ENCODE data around the gene C5orf34.

DNA sequence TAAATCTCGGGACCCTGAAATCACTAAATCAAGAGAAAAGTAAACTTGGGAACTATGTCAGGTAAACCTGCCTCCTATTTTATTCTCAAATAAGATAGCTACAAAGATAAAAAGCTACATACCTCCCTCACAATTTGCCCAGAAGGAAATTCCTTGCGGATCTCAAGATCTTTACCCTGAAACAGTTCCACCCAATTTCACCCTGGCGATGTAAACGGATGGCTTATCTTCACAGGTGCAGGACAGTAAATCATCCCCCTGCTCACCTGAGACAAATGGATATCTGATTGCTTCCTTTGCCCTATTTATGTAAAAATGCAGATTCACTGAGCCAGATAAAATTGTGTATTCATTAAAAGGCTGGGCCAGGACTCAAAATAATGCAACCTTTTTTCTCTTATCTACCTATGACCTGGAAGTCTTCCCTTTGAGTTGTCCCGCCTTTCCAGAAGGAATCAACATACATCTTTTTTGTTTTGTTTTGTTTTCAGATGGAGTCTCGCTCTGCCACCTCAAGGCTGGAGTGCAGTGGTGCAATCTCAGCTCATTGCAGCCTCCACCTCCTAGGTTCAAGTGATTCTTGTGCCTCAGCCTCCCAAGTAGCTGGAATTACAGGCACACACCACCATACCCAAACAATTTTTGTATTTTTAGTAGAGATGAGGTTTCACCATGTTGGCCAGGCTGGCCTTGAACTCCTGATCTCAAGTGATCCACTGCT is 45.1 kb downstream of the C5orf34 start:
- TF ChIP-seq, protein P1, sequence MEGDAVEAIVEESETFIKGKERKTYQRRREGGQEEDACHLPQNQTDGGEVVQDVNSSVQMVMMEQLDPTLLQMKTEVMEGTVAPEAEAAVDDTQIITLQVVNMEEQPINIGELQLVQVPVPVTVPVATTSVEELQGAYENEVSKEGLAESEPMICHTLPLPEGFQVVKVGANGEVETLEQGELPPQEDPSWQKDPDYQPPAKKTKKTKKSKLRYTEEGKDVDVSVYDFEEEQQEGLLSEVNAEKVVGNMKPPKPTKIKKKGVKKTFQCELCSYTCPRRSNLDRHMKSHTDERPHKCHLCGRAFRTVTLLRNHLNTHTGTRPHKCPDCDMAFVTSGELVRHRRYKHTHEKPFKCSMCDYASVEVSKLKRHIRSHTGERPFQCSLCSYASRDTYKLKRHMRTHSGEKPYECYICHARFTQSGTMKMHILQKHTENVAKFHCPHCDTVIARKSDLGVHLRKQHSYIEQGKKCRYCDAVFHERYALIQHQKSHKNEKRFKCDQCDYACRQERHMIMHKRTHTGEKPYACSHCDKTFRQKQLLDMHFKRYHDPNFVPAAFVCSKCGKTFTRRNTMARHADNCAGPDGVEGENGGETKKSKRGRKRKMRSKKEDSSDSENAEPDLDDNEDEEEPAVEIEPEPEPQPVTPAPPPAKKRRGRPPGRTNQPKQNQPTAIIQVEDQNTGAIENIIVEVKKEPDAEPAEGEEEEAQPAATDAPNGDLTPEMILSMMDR (IDR thresholded peaks at IDR 0.05; ENCODE audit: low read depth, low read length, poor library complexity, severe bottlenecking): no peak
- no peak for TF ChIP-seq EZH2phosphoT487 (IDR thresholded peaks at IDR 0.05; ENCODE audit: borderline replicate concordance, low read length)
